WTC11 (cell line): Measurements from ENCODE around the gene ATF7. TPM values are rescaled to one million over a fixed set of nuclear protein-coding genes. Genes with fewer than 3 reads are reported as not detected.

ENCODE experiments used
- ATAC-seq: fragments of 200-7000 bp; cut with Tn5 transposase; 2 replicates; pipeline ENCODE4 v1.10.0; 2021; ENCODE audit warnings: mild to moderate bottlenecking, moderate library complexity
- CTCF ChIA-PET: fragments of 300-600 bp; sonication (Branson Sonifier 250); formaldehyde crosslinking; loops from one replicate; lab custom pipeline; 2021; ENCODE audit warnings: antibody characterized with exemption; lab: Charles Lee
- POLR2A ChIA-PET: fragments of 350-600 bp; sonication (Branson Sonifier 250); formaldehyde crosslinking; loops from one replicate; lab custom pipeline; 2021; ENCODE audit warnings: antibody characterized with exemption; lab: Charles Lee
- DNase-seq: peaks from one replicate; pipeline ENCODE4 v3.0.0; 2021; ENCODE audit warnings: low spot score
- H3K27ac Mint-ChIP-seq: 2 replicates; pipeline ENCODE4 v1.8.0; 2021; ENCODE audit warnings: mixed read lengths
- H3K27me3 Mint-ChIP-seq: 2 replicates; pipeline ENCODE4 v1.8.0; 2021; ENCODE audit warnings: low read depth, mild to moderate bottlenecking, moderate library complexity, mixed read lengths
- H3K36me3 Mint-ChIP-seq: 2 replicates; pipeline ENCODE4 v1.8.0; 2021; ENCODE audit warnings: mixed read lengths
- H3K4me1 Mint-ChIP-seq: 2 replicates; pipeline ENCODE4 v1.8.0; 2022; ENCODE audit warnings: mixed read lengths
- H3K4me3 Mint-ChIP-seq: 2 replicates; pipeline ENCODE4 v1.8.0; 2021; ENCODE audit warnings: mild to moderate bottlenecking, moderate library complexity, mixed read lengths
- H3K9me3 Mint-ChIP-seq: 2 replicates; pipeline ENCODE4 v1.8.0; 2021; ENCODE audit warnings: mixed read lengths
- ATF1 ChIP-seq: sonication (generic); formaldehyde crosslinking; IDR thresholded peaks from 2 replicates; pipeline ENCODE4 v1.8.1; 2023; ENCODE audit warnings: mild to moderate bottlenecking, moderate library complexity, missing genetic modification reagents
- CBFB ChIP-seq: sonication (generic); formaldehyde crosslinking; IDR thresholded peaks from 2 replicates; pipeline ENCODE4 v1.8.1; 2022; ENCODE audit warnings: mild to moderate bottlenecking, low read depth, missing genetic modification reagents
- CREM ChIP-seq: sonication (generic); formaldehyde crosslinking; IDR thresholded peaks from 2 replicates; pipeline ENCODE4 v1.8.1; 2022; ENCODE audit warnings: mild to moderate bottlenecking, missing genetic modification reagents, moderate library complexity
- ETV6 ChIP-seq: sonication (generic); formaldehyde crosslinking; IDR thresholded peaks from 2 replicates; pipeline ENCODE4 v1.8.1; 2022; ENCODE audit warnings: mild to moderate bottlenecking, missing genetic modification reagents
- MYBL2 ChIP-seq: sonication (generic); formaldehyde crosslinking; IDR thresholded peaks from 2 replicates; pipeline ENCODE4 v1.8.1; 2023; ENCODE audit warnings: mild to moderate bottlenecking, moderate library complexity, missing genetic modification reagents
- NFE2L1 ChIP-seq: sonication (generic); formaldehyde crosslinking; IDR thresholded peaks from 2 replicates; pipeline ENCODE4 v1.8.1; 2023; ENCODE audit warnings: missing genetic modification reagents
- NR1H2 ChIP-seq: sonication (generic); formaldehyde crosslinking; IDR thresholded peaks from 2 replicates; pipeline ENCODE4 v1.9.0; 2021; ENCODE audit warnings: mild to moderate bottlenecking, moderate library complexity, missing genetic modification reagents
- NR3C1 ChIP-seq: sonication (generic); formaldehyde crosslinking; conservative IDR thresholded peaks from 2 replicates; pipeline ENCODE4 v1.8.1; 2023; ENCODE audit warnings: low read depth, mild to moderate bottlenecking, missing genetic modification reagents
- SP1 ChIP-seq: sonication (generic); formaldehyde crosslinking; conservative IDR thresholded peaks from 2 replicates; pipeline ENCODE4 v1.8.1; 2022; ENCODE audit warnings: missing genetic modification reagents
- TCF7 ChIP-seq: sonication (generic); formaldehyde crosslinking; IDR thresholded peaks from 2 replicates; pipeline ENCODE4 v1.8.0; 2022; ENCODE audit warnings: mild to moderate bottlenecking, low read depth, missing genetic modification reagents, moderate library complexity
- TP53 ChIP-seq: sonication (generic); formaldehyde crosslinking; IDR thresholded peaks from 2 replicates; pipeline ENCODE4 v1.8.1; 2023; ENCODE audit warnings: mild to moderate bottlenecking, missing genetic modification reagents
- ZNF219 ChIP-seq: sonication (generic); formaldehyde crosslinking; IDR thresholded peaks from 2 replicates; pipeline ENCODE4 v1.8.0; 2023; ENCODE audit warnings: missing genetic modification reagents, mild to moderate bottlenecking, borderline replicate concordance
- total RNA-seq: library from RNA; stranded (reverse); gene quantifications from 3 replicates; pipeline ENCODE4 v1.2.3, GENCODE V29; 2021
- TF ChIP-seq, protein P1 (sequence below): fragments of 250-450 bp; sonication (Bioruptor Pico); IDR thresholded peaks from 2 replicates; pipeline ENCODE4 v1.8.0; 2021; ENCODE audit warnings: mild to moderate bottlenecking
- TF ChIP-seq, protein P2 (sequence below): fragments of 250-450 bp; sonication (Bioruptor Pico); IDR thresholded peaks from 2 replicates; pipeline ENCODE4 v1.9.0; 2021; ENCODE audit warnings: mild to moderate bottlenecking
- TF ChIP-seq, protein P3 (sequence below): sonication (generic); formaldehyde crosslinking; IDR thresholded peaks from 2 replicates; pipeline ENCODE4 v1.8.0; 2023; ENCODE audit warnings: missing genetic modification reagents, mild to moderate bottlenecking, borderline replicate concordance
- TF ChIP-seq, protein P4 (sequence below): sonication (generic); formaldehyde crosslinking; IDR thresholded peaks from 2 replicates; pipeline ENCODE4 v1.8.1; 2023; ENCODE audit warnings: mild to moderate bottlenecking, missing genetic modification reagents
- TF ChIP-seq, protein P5 (sequence below): fragments of 250-450 bp; sonication (Bioruptor Pico); conservative IDR thresholded peaks from 2 replicates; pipeline ENCODE4 v1.9.0; 2021; ENCODE audit warnings: mild to moderate bottlenecking

Gene ATF7
- total RNA-seq, 1 experiment from 2014 or later, result 16.3 TPM

DNA sequence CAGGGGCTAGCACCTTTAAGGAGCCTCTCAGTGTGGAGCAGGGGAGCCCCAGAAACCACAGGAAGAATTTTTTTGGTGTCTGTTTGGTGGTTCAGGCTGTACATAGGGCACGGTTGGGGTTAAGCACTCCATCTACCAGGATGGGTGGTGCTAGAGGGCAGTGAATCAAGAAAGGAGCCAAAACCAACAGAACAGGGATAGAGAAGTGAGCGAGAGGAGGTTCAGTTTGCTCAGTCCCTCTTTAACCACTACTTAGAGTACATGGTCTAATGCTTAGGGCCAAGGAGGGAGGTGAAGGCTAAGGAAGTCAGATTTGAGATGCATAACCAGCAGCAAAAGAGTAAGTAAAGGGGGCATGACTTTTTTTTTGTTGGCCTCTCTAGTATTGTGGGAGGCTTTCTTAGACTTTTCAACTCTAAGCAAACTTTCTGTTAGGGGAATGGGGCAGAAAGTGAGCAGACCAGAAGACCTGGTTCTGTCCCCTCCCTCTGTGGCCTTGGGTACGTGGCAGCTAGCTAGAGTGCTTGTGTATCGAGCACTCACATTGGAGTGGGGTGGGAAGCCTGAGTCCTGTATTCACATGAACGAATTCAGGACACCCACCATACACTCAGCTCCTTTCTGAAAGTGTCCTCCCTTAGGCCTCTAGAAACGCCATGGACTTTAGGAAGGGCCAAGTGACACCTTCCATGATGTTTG is 112.3 kb downstream of the ATF7 start:
- POLR2A ChIA-PET, result no interaction called here
- H3K9me3 Mint-ChIP-seq, result no peaks in the 10 kb centered on the region
- DNase-seq, result no peak
- H3K27me3 Mint-ChIP-seq, result no peaks in the 10 kb centered on the region
- TF ChIP-seq SP1 (CRISPR knock-in tag) (no peak), TP53 (CRISPR knock-in tag) (no peak), ZNF219 (no peak), CREM (CRISPR knock-in tag) (no peak), MYBL2 (CRISPR knock-in tag) (no peak)
- TF ChIP-seq, protein P1, sequence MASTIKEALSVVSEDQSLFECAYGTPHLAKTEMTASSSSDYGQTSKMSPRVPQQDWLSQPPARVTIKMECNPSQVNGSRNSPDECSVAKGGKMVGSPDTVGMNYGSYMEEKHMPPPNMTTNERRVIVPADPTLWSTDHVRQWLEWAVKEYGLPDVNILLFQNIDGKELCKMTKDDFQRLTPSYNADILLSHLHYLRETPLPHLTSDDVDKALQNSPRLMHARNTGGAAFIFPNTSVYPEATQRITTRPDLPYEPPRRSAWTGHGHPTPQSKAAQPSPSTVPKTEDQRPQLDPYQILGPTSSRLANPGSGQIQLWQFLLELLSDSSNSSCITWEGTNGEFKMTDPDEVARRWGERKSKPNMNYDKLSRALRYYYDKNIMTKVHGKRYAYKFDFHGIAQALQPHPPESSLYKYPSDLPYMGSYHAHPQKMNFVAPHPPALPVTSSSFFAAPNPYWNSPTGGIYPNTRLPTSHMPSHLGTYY, result no peak
- TF ChIP-seq, protein P2, sequence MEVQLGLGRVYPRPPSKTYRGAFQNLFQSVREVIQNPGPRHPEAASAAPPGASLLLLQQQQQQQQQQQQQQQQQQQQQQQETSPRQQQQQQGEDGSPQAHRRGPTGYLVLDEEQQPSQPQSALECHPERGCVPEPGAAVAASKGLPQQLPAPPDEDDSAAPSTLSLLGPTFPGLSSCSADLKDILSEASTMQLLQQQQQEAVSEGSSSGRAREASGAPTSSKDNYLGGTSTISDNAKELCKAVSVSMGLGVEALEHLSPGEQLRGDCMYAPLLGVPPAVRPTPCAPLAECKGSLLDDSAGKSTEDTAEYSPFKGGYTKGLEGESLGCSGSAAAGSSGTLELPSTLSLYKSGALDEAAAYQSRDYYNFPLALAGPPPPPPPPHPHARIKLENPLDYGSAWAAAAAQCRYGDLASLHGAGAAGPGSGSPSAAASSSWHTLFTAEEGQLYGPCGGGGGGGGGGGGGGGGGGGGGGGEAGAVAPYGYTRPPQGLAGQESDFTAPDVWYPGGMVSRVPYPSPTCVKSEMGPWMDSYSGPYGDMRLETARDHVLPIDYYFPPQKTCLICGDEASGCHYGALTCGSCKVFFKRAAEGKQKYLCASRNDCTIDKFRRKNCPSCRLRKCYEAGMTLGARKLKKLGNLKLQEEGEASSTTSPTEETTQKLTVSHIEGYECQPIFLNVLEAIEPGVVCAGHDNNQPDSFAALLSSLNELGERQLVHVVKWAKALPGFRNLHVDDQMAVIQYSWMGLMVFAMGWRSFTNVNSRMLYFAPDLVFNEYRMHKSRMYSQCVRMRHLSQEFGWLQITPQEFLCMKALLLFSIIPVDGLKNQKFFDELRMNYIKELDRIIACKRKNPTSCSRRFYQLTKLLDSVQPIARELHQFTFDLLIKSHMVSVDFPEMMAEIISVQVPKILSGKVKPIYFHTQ (CRISPR knock-in tag), result no peak
- TF ChIP-seq, protein P3, sequence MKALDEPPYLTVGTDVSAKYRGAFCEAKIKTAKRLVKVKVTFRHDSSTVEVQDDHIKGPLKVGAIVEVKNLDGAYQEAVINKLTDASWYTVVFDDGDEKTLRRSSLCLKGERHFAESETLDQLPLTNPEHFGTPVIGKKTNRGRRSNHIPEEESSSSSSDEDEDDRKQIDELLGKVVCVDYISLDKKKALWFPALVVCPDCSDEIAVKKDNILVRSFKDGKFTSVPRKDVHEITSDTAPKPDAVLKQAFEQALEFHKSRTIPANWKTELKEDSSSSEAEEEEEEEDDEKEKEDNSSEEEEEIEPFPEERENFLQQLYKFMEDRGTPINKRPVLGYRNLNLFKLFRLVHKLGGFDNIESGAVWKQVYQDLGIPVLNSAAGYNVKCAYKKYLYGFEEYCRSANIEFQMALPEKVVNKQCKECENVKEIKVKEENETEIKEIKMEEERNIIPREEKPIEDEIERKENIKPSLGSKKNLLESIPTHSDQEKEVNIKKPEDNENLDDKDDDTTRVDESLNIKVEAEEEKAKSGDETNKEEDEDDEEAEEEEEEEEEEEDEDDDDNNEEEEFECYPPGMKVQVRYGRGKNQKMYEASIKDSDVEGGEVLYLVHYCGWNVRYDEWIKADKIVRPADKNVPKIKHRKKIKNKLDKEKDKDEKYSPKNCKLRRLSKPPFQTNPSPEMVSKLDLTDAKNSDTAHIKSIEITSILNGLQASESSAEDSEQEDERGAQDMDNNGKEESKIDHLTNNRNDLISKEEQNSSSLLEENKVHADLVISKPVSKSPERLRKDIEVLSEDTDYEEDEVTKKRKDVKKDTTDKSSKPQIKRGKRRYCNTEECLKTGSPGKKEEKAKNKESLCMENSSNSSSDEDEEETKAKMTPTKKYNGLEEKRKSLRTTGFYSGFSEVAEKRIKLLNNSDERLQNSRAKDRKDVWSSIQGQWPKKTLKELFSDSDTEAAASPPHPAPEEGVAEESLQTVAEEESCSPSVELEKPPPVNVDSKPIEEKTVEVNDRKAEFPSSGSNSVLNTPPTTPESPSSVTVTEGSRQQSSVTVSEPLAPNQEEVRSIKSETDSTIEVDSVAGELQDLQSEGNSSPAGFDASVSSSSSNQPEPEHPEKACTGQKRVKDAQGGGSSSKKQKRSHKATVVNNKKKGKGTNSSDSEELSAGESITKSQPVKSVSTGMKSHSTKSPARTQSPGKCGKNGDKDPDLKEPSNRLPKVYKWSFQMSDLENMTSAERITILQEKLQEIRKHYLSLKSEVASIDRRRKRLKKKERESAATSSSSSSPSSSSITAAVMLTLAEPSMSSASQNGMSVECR (CRISPR knock-in tag), result no peak
- TF ChIP-seq, all 79 proteins: peak for 0
- Mint-ChIP-seq H3K4me1 (peaks cover 8% of the 10 kb centered on the region), H3K36me3 (peaks cover 3% of the 10 kb centered on the region; the same call in 1 of the 2 replicates), H3K27ac (no peak overlapping the region), H3K4me3 (no peak overlapping the region)
- ATAC-seq, result no peak
- CTCF ChIA-PET, result interaction anchor here (1.4 kb wide), 1 partner anchor 30 kb away, joined by 3 read pairs; no protein-coding TSS in a partner anchor

DNA sequence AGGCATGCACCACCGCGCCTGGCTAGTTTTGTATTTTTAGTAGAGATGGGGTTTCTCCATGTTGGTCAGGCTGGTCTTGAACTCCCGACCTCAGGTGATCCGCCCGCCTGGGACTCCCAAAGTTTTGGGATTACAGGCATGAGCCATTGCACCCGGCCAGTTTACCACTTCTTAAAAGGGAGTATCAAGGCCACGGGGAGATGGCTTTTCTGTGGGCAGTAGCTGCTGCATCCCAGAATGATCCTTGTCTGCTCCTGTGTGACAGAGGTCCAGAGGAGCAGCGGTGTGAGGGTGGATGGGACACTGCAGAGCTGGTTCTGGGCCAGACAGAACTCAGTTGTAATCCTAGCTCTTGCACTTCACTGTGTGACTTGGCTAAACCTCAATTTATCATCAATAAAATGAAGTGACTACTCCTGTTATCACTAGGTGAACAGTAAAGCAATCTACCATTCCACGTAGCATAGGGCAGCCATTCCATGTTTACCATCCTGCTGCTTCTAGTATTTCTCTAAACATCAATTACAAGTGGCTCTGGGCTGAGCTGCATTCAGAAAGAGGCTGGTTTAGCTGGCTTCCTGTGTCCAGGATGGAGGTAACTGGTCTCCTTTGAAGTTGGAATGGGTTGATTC is 115.9 kb downstream of the ATF7 start:
- ChIA-PET CTCF (interaction anchor here (0.7 to 6.8 kb wide), 4 partner anchors 11 to 158 kb away, joined by 3 to 99 read pairs (median 10); partner anchors contain the start of genes MAP3K12 and TARBP2), POLR2A (interaction anchor here (0.6 to 1.8 kb wide), 2 partner anchors 9 to 12 kb away, joined by 4 read pairs; partner anchors contain the start of gene TARBP2)

More for the DNA sequence above, 115.9 kb downstream of the ATF7 start:
- ATAC-seq (no peak), DNase-seq (no peak)
- no peak for TF ChIP-seq NFE2L1 (CRISPR knock-in tag)
- TF ChIP-seq NR3C1 (CRISPR knock-in tag), result no peak
- TF ChIP-seq, protein P4, sequence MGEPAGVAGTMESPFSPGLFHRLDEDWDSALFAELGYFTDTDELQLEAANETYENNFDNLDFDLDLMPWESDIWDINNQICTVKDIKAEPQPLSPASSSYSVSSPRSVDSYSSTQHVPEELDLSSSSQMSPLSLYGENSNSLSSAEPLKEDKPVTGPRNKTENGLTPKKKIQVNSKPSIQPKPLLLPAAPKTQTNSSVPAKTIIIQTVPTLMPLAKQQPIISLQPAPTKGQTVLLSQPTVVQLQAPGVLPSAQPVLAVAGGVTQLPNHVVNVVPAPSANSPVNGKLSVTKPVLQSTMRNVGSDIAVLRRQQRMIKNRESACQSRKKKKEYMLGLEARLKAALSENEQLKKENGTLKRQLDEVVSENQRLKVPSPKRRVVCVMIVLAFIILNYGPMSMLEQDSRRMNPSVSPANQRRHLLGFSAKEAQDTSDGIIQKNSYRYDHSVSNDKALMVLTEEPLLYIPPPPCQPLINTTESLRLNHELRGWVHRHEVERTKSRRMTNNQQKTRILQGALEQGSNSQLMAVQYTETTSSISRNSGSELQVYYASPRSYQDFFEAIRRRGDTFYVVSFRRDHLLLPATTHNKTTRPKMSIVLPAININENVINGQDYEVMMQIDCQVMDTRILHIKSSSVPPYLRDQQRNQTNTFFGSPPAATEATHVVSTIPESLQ (CRISPR knock-in tag), result no peak
- no peak for TF ChIP-seq TCF7
- no peak for TF ChIP-seq ETV6 (CRISPR knock-in tag)
- no peak for TF ChIP-seq NR1H2
- TF ChIP-seq ATF1, result no peak
- TF ChIP-seq CBFB (CRISPR knock-in tag), result no peak
- TF ChIP-seq, protein P5, sequence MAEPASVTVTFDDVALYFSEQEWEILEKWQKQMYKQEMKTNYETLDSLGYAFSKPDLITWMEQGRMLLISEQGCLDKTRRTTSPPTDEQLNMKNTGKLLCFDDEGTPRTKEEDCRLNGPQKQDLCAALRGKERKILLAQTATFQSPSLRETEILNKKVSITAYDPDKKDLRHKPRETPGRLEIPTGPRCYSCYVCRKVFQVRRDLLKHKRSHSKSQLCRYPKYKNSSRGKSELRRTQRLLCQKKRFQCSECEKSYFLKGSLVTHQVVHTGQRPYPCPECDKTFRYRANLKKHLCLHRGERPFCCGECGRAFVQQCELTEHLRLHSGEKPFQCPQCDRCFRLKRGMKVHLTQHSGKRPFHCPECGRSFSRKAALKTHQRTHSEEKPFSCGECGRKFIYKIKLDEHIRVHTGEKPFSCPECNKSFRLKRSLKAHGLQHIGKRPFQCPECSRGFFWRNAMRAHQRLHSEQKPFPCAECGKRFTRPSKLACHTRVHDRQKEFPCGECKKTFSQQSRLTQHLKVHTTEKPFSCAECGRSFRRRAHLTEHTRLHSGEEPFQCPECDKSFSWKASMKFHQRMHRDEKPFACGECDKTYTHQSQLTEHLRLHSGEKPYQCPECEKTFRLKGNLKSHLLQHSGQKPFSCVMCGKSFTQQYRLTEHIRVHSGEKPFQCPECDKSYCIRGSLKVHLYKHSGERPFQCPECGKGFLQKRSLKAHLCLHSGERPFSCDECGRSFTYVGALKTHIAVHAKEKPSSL (CRISPR knock-in tag), result no peak
- no peaks in the 10 kb centered on the region for H3K27me3 Mint-ChIP-seq
- H3K9me3 Mint-ChIP-seq, result no peaks in the 10 kb centered on the region
- H3K4me1 Mint-ChIP-seq, result peaks cover 4% of the 10 kb centered on the region; the same call in 1 of the 2 replicates
- H3K27ac Mint-ChIP-seq, result no peak overlapping the region
- H3K36me3 Mint-ChIP-seq, result peaks cover 12% of the 10 kb centered on the region
- H3K4me3 Mint-ChIP-seq, result no peak overlapping the region
